ENCODE results near the gene SLC16A6.
"Not testable (repeated sequence)": the region's sequence is repeated elsewhere in the genome, so short reads cannot be mapped to it uniquely, and the experiment has no call there.

Gene SLC16A6

GRCh38 chr17:68290955-68291835, at the start of gene SLC16A6, which contains the start of gene ARSG:
Gene SLC16A6, minus strand, starts transcription at chr17:68291127. Its CDS starts 12,807 bp downstream, at chr17:68278320.
Gene ARSG, plus strand, starts transcription at chr17:68291495. Its CDS starts 15,999 bp downstream, at chr17:68307494.
- peak within 1 kb of the TSS; percentile 95 for H3K27ac ChIP-seq
- no peak for TF ChIP-seq ZFX (IDR thresholded peaks at IDR 0.05)
- no peak for TF ChIP-seq CTCF (conservative IDR thresholded peaks at IDR 0.05)

GRCh38 chr17:68334393-68334792, 43.5 kb upstream of the SLC16A6 start:
- H3K27ac ChIP-seq: no peak overlapping the region
- TF ChIP-seq ZFX (IDR thresholded peaks at IDR 0.05) (no peak), CTCF (conservative IDR thresholded peaks at IDR 0.05) (no peak)

GRCh38 chr17:68331932-68332331, 41.0 kb upstream of the SLC16A6 start:
- not testable (repeated sequence) for H3K27ac ChIP-seq

- H3K27ac ChIP-seq: no peak overlapping the region
- TF ChIP-seq ZFX (IDR thresholded peaks at IDR 0.05): no peak
Measured at GRCh38 chr17:68329331-68329730, 38.4 kb upstream of the SLC16A6 start.

- no peak overlapping the region for H3K27ac ChIP-seq
- TF ChIP-seq ZFX (IDR thresholded peaks at IDR 0.05) (no peak), CTCF (conservative IDR thresholded peaks at IDR 0.05) (no peak)
Measured at GRCh38 chr17:68328676-68329075, 37.7 kb upstream of the SLC16A6 start.

- TF ChIP-seq CTCF (conservative IDR thresholded peaks at IDR 0.05) (no peak), ZFX (IDR thresholded peaks at IDR 0.05) (no peak)
Measured at GRCh38 chr17:68327823-68328557, 37.1 kb upstream of the SLC16A6 start.

GRCh38 chr17:68326681-68327080, 35.8 kb upstream of the SLC16A6 start:
- no peak for TF ChIP-seq ZFX (IDR thresholded peaks at IDR 0.05)
- TF ChIP-seq CTCF (conservative IDR thresholded peaks at IDR 0.05): no peak
- H3K27ac ChIP-seq: no peak overlapping the region

More at GRCh38 chr17:68327823-68328557, 37.1 kb upstream of the SLC16A6 start:
- H3K27ac ChIP-seq: no peak overlapping the region

GRCh38 chr17:68325961-68326360, 35.0 kb upstream of the SLC16A6 start:
- no peak for TF ChIP-seq CTCF (conservative IDR thresholded peaks at IDR 0.05)
- no peak overlapping the region for H3K27ac ChIP-seq

All from C4-2B (cell line).